ENCODE data around the gene SLC25A26.

DNA sequence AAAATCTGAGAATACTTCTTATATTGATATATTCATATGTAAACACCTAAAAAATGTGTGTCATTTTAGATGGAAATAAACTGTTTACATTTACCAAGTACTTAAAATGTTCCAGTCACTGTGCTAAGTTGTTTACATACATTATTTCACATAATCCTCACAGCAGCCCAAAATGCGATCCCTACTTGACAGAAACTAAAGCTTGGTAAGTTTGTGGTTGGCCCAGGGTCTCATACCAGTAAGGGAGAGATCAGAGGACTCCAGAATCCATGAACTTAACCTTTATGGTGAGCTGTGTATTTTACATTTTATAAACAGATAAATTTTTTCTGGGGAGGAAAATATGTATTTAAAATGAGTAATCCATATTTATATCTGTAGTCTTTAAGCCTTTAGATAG, 51.2 kb downstream of the SLC25A26 start:
- TF ChIP-seq YY1 (IDR thresholded peaks at IDR 0.05; ENCODE audit: insufficient read depth, insufficient read length): no peak
- TF ChIP-seq ZNF274 (IDR thresholded peaks at IDR 0.05; ENCODE audit: low read depth, low read length): no peak
